Brain microvascular endothelial cell (primary cell): ENCODE data around the gene DUSP7.

Source experiments
- DNase-seq: peaks from one replicate; pipeline ENCODE4 v3.0.0-alpha.2; 2020
- H3K27ac ChIP-seq: fragments of 250-450 bp; sonication (Bioruptor Pico); 2 replicates; pipeline ENCODE4 v1.5.1; 2020; ENCODE audit warnings: mild to moderate bottlenecking, moderate library complexity
- H3K27me3 ChIP-seq: fragments of 250-450 bp; sonication (Bioruptor Pico); replicated peaks from 2 replicates; pipeline ENCODE4 v1.5.1; 2020; ENCODE audit warnings: mild to moderate bottlenecking
- H3K36me3 ChIP-seq: fragments of 250-450 bp; sonication (Bioruptor Pico); replicated peaks from 2 replicates; pipeline ENCODE4 v1.5.1; 2020; ENCODE audit warnings: mild to moderate bottlenecking
- H3K4me3 ChIP-seq: 2 replicates; pipeline ENCODE4 v1.5.1; 2011; ENCODE audit warnings: low read depth, mild to moderate bottlenecking, control low read depth, low read length, moderate library complexity
- in situ Hi-C: cut with HindIII; loops from 2 replicates; pipeline ENCODE4 v1.10.0; 2017; ENCODE audit warnings: low sequenced_read_pairs, low pct_ligation_motif_present
- TF ChIP-seq, protein P1 (sequence below): IDR thresholded peaks from 2 replicates; pipeline ENCODE4 v1.5.1; 2011; ENCODE audit warnings: low read depth, mild to moderate bottlenecking, moderate library complexity, low read length, control low read depth, inconsistent platforms; ENCODE audit errors: missing control alignments

The DUSP7 gene

DNA sequence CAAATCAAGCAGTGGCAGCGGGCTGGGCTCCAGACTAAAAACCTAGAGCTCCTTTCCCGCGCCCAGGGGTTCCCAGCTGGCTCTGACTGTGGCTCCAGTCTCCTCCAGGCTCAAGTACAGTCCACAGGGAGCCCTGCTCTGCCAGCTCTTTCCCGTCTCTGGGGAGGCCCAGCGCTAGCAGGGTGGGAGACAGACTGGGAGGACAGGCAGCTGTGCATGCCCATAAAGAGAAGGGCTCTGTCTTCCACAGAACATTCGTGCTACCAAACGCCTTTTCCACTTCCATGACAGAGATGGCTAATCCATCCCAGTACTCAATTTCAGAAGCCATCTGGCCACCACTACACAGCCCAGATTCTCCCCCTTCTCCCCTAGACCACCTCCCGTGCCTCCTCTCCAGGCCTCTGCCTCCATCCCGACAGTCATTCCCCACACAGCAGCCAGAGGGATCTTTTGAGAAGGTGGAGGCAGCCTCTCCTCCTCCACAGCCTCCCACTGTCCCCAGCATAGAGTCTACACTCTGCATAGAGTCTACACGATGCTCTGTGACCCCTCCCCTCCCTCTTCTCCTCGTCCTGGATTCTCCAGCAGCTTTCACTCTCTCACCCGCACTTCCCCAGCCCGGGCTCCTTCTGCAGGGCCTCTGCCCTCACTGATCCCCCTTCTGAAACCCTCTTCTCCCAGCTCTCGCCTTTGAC lies 6.8 kb upstream of the DUSP7 start:
- Histone ChIP-seq H3K27ac (no peak overlapping the region), H3K36me3 (no peaks in the 10 kb centered on the region), H3K27me3 (no peaks in the 10 kb centered on the region), H3K4me3 (no peak overlapping the region)
- in situ Hi-C loops, result no loop called here
- DNase-seq, result no peak
- TF ChIP-seq, protein P1, sequence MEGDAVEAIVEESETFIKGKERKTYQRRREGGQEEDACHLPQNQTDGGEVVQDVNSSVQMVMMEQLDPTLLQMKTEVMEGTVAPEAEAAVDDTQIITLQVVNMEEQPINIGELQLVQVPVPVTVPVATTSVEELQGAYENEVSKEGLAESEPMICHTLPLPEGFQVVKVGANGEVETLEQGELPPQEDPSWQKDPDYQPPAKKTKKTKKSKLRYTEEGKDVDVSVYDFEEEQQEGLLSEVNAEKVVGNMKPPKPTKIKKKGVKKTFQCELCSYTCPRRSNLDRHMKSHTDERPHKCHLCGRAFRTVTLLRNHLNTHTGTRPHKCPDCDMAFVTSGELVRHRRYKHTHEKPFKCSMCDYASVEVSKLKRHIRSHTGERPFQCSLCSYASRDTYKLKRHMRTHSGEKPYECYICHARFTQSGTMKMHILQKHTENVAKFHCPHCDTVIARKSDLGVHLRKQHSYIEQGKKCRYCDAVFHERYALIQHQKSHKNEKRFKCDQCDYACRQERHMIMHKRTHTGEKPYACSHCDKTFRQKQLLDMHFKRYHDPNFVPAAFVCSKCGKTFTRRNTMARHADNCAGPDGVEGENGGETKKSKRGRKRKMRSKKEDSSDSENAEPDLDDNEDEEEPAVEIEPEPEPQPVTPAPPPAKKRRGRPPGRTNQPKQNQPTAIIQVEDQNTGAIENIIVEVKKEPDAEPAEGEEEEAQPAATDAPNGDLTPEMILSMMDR, result no peak

DNA sequence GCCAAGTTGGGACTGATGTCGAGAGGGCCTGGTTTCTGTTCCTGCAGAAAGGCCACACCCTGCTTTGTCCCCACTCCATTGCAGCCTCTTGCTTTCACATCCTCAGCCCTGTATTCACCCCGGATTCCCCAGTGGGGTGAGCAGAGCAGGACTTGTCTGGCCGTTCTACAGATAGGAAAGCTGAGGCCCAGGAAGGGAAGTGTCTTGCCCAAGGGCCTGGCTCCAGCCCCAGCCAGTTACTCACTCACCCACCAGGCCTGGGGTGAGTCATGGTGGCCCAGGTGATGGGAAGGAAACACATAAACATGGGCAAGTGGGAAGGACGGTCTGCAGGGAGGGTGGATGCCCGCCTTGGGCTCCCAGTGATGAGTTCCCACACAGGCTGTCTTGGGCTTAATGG lies 6.1 kb upstream of the DUSP7 start:
- Histone ChIP-seq H3K27ac (no peak overlapping the region), H3K27me3 (no peaks in the 10 kb centered on the region)

DNA sequence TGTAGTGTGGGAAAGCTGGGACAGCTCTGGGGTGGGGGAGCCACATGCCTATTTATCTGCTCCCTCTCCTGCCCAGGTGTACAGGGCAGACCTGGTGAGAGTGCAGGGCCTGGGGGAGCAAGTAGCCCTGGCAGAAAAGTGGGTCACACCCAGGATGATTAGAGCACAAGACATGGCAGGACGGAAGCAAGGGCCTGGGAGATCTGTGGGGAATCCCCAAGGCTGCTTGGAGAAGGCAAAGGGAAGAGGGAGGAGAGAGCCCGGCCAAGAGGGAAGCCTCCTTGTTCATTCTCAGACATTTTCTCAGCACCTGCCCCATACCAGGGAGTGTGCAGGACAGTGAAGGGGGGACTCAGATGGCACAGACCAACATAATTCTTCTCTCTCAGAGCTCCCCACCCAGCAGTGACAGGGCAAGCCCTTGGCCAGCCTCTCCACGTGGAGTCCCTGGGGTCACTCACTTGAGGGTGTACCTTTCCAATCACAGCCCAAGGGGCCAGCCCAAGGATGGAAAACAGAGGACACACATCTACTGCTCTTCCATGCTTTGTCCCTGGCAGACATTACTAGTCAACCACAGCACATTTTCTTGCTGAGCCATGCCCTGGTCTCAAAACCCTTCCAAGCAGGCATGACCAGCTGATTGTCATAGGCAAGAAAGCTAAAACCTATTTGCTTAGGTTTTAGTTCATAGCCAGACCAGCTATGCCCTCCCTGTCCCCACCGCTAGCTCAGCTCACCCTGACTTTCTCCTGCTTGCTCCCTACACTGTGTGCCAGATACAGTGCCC lies 4.9 kb upstream of the DUSP7 start:
- H3K36me3 ChIP-seq, result no peaks in the 10 kb centered on the region
- in situ Hi-C loops, result no loop called here
- no peak overlapping the region for H3K27ac ChIP-seq
- H3K4me3 ChIP-seq, result no peak overlapping the region
- TF ChIP-seq, protein P1, result no peak
- H3K27me3 ChIP-seq, result no peaks in the 10 kb centered on the region
- no peak for DNase-seq

More for the DNA sequence above, 6.1 kb upstream of the DUSP7 start:
- H3K36me3 ChIP-seq, result no peaks in the 10 kb centered on the region
- in situ Hi-C loops, result no loop called here
- H3K4me3 ChIP-seq, result no peak overlapping the region
- peak; percentile 77 for DNase-seq
- TF ChIP-seq, protein P1, result no peak

DNA sequence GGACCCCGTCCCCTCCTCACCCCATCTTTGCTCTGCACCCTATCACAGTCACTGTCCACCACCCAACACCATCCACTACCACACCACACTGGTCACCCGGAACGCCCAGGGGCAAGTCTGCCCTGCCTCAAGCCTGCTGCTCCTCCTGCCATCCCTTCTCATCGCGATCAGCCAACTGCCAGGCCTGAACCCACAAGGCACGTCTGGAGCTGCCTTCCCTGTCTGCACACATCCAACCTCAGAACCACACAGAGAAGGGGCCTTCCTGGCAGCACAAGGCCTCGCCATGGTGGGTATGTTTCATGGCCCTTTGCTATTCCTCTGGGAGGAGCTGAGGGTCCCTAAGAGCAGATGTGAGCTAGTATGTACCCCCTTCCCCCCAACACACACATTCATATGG lies 3.4 kb upstream of the DUSP7 start:
- in situ Hi-C loops, result no loop called here
- Histone ChIP-seq H3K27me3 (no peaks in the 10 kb centered on the region), H3K36me3 (no peaks in the 10 kb centered on the region), H3K27ac (no peak overlapping the region), H3K4me3 (no peak overlapping the region)
- no peak for DNase-seq
- TF ChIP-seq, protein P1, result no peak

DNA sequence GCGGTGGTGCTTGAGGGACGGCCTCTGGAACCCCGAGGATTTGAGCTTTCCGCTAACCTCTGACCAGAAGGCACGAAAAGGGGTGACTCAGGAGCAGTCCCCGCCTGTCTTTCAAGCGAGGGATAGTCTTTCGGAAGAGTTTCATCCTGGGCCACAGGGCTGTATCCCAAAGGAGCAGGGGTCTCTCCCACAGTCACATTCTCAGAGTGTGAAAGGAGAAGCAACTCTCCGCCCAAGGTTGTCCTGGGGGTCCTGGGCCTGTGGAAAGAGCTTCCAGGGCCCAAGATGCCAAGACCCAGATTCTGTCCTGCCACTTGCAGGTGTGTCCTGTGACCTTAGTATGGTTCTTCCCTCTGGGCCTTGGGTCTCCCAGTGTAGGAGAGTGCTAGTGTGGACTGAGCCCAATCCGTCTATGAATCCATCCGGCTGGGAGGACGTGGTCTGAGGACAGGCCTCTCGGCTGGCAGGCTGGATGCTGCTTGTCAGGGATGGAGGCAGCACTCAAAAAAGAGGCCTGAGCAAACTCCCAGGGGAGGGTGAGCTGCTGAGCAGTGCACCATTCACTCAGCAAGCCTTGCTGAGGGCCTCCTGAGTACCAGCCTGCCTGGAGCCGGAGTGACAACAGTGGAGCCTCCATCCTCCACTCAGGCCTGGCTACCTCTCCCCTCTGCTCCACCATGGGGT lies 1.6 kb upstream of the DUSP7 start:
- TF ChIP-seq, protein P1, result no peak
- Histone ChIP-seq H3K4me3 (peak overlapping the region; percentile 56), H3K27me3 (no peaks in the 10 kb centered on the region), H3K36me3 (no peaks in the 10 kb centered on the region), H3K27ac (no peak overlapping the region)
- no peak for DNase-seq
- in situ Hi-C loops, result no loop called here
